Stimulated activated effector memory CD8-positive, alpha-beta T cell treated with anti-CD3 and anti-CD28 coated beads, Interleukin-12 subunit alpha, Interleukin-12 subunit beta, amount 100 ng/mL, for 72 hours (primary cell): Measurements from ENCODE around the gene RELA.
"Not testable (repeated sequence)": the region's sequence is repeated elsewhere in the genome, so short reads cannot be mapped to it uniquely, and the experiment has no call there.

Experiments used
- ATAC-seq: fragments of 150-1000 bp; cut with Tn5 transposase; 2 replicates; pipeline ENCODE4 v1.10.0; 2021
- DNase-seq, 2 donors: peaks; one replicate each; pipeline ENCODE4 v3.0.0; 2021 to 2022; ENCODE audit warnings: low spot score in 2 of 2
- H3K27ac Mint-ChIP-seq: one replicate; pipeline ENCODE4 v1.8.0; 2022; ENCODE audit warnings: mild to moderate bottlenecking, mixed read lengths
- H3K36me3 Mint-ChIP-seq: one replicate; pipeline ENCODE4 v1.8.0; 2022; ENCODE audit warnings: mild to moderate bottlenecking, mixed read lengths
- H3K4me1 Mint-ChIP-seq: one replicate; pipeline ENCODE4 v1.8.0; 2022; ENCODE audit warnings: mixed read lengths
- H3K4me3 Mint-ChIP-seq: one replicate; pipeline ENCODE4 v1.8.0; 2022; ENCODE audit warnings: mild to moderate bottlenecking, mixed read lengths
- H3K9me3 Mint-ChIP-seq: one replicate; pipeline ENCODE4 v1.8.0; 2022; ENCODE audit warnings: mixed read lengths

The RELA gene

DNA sequence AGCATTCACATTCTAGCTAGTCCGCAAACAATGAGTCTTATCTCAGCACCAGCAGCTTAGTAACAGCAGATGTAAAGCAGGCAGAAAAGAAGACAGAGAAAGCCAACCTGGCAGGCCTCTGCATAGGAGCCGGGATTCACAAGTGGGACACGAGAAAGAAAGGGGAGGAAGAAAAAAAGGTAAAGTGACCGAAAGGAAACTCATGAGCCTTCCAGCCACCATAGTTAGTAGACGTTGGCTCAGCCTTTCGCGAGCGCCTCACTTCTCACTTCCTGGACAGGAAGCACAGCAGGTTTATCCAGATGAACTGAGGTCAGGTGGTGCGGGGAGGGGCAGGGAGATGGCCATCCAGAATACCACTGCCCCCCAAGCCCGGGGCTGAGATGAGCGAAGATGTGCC, 29.7 kb upstream of the RELA start:
- no peak for ATAC-seq
- Mint-ChIP-seq H3K4me3 (no peak overlapping the region), H3K4me1 (no peaks in the 10 kb centered on the region), H3K9me3 (no peaks in the 10 kb centered on the region), H3K27ac (no peak overlapping the region), H3K36me3 (no peaks in the 10 kb centered on the region)
- no peak for DNase-seq

DNA sequence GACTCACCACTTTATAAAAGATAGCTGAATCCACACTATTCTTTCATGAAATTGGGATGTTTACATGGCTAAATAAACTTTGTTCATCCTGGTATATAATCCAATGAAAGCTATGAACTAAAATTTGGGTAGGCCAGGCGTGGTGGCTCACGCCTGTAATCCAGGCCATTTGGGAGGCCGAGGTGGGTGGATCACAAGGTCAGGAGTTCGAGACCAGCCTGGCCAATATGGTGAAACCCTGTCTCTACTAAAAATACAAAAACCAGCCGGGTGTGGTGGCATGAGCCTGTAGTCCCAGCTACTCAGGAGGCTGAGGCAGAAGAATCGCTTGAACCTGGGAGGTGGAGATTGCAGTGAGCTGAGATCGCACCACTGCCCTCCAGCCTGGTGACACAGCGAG, 29.1 kb upstream of the RELA start:
- ATAC-seq, H3K36me3 Mint-ChIP-seq, DNase-seq, H3K4me1 Mint-ChIP-seq, H3K9me3 Mint-ChIP-seq, H3K27ac Mint-ChIP-seq, H3K4me3 Mint-ChIP-seq: not testable (repeated sequence)

DNA sequence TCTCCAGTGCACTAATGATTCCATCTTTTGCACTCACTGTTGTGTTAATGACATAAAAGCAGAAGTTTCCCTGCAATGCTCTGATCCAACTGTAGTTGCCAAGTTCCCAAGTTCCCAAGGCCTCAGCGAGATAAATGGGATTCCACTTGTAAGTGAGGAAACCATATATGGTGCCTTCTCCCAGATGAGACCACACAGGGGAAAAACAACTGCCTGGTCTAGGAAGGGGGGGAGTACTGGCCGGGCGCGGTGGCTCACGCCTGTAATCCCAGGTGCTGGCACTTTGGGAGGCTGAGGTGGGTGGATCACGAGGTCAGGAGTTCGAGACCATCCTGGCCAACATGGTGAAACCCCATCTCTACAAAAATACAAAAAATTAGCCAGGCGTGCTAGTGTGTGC, 23.3 kb upstream of the RELA start:
- DNase-seq (no peak), ATAC-seq (no peak)
- no peak overlapping the region for H3K27ac Mint-ChIP-seq
- H3K4me3 Mint-ChIP-seq, result no peak overlapping the region
- no peaks in the 10 kb centered on the region for H3K4me1 Mint-ChIP-seq
- H3K36me3 Mint-ChIP-seq, result no peaks in the 10 kb centered on the region
- H3K9me3 Mint-ChIP-seq, result no peaks in the 10 kb centered on the region

DNA sequence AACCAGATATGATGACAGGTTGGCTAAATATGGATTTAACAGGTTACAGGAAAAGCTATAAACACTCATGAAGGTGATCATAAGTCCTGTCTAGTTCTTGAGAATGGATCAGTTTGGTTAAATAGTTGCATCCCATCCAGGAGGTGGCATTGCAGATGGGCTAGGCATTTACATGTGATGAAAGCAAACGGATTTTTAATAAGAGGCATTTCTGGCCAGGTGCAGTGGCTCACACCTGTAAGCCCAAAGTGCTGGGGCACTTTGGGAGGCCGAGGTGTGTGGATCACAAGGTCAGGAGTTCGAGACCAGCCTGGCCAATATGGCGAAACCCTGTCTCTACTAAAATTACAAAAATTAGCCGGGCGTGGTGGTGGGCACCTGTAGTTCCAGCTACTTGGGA, 20.8 kb upstream of the RELA start:
- H3K4me3 Mint-ChIP-seq, DNase-seq, ATAC-seq, H3K27ac Mint-ChIP-seq, H3K36me3 Mint-ChIP-seq, H3K4me1 Mint-ChIP-seq, H3K9me3 Mint-ChIP-seq: not testable (repeated sequence)

GRCh38 chr11:65680192-65680743, 17.6 kb upstream of the RELA start:
- Mint-ChIP-seq H3K4me1 (no peaks in the 10 kb centered on the region), H3K4me3 (no peak overlapping the region)

DNA sequence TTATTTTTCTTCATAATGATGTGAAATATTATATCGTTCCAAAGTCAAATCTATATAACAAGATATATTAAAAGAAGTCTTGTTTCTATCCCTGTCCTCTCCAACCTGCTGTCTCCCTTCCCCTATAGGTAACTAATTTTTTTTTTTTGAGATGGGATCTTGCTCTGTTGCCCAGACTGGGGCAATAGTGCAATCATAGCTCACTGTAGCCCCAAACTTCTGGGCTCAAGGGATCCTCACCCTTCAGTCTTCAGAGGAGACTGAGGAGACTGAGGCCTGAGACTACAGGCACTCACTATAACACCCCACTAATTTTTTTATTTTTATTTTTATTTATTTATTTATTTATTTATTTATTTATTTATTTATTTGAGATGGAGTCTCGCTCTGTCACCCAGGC, 10.3 kb upstream of the RELA start:
- H3K4me3 Mint-ChIP-seq, result no peak overlapping the region
- H3K27ac Mint-ChIP-seq, result no peak overlapping the region
- DNase-seq, result no peak
- no peaks in the 10 kb centered on the region for H3K9me3 Mint-ChIP-seq
- H3K36me3 Mint-ChIP-seq, result no peaks in the 10 kb centered on the region
- ATAC-seq, result no peak
- no peaks in the 10 kb centered on the region for H3K4me1 Mint-ChIP-seq

More at GRCh38 chr11:65680192-65680743, 17.6 kb upstream of the RELA start:
- ATAC-seq (no peak), DNase-seq (no peak)
- Mint-ChIP-seq H3K36me3 (no peaks in the 10 kb centered on the region), H3K9me3 (no peaks in the 10 kb centered on the region), H3K27ac (no peak overlapping the region)

DNA sequence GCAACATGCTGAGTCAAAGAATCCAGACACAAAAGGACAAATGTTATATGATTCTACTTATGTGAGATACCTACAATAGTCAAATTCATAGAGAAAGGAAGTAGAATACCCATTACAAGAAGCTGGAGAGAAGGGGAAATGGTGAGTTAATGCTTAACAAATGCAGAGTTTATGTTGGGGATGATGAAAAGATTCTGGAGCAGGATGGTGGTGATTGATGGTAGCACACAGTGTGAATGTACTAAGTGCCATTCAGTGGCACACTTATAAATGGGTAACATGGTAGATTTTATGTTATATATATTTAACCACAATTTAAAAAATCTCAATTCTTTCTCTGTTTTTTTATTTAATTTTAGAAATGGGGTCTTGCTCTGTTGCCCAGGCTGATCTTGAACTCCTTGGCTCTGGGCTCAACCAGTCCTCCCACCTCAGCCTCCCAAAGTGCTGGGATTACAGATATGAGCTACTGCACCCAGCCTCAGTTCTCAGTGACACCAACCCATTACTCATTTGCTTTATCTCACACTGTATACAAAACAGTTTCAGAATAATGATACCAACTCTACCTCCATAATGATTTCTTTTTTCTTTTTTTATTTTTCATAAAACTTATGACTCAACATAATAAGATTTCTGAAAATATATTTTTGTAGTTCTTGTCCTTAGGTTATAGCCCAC, 9.6 kb upstream of the RELA start:
- Mint-ChIP-seq H3K4me1 (no peaks in the 10 kb centered on the region), H3K4me3 (no peak overlapping the region), H3K36me3 (no peaks in the 10 kb centered on the region), H3K27ac (no peak overlapping the region), H3K9me3 (no peaks in the 10 kb centered on the region)
- DNase-seq (no peak), ATAC-seq (peak; percentile 73)

DNA sequence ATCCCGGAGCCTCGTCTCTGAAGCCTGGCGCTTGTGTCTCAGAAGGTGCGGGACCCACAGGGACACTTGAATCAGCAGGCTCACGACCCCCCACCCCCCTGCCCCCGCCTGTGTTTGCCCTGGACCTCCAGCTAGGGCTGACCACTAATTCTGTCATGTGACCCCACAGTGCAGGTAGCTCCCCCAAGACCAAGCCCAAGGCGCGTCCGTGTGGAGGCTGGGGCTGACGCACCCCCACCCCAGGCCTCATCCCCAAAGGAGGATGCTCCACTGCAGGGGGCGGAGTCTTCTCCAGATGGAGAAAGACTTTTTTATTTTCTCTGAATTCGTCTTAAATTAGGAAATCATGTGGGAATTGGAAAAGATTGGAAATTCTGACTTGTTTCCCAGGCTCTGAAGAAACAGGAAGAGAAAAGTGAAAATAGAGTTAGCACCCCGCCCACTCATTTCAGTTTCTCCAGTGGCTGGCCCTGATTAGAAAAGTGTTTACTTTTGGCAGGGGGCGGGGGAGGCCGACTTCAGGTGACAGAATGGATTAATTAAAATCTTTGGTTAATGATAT, 1.0 kb upstream of the RELA start:
- Mint-ChIP-seq H3K4me1 (peaks cover 26% of the 10 kb centered on the region), H3K9me3 (no peaks in the 10 kb centered on the region), H3K36me3 (peaks cover 46% of the 10 kb centered on the region), H3K4me3 (peak overlapping the region; percentile 83), H3K27ac (peak overlapping the region; percentile 88)
- peak; percentile 17 for ATAC-seq
- peak in 1 of 2 donors; percentile 76 for DNase-seq

GRCh38 chr11:65662247-65662798, 393 bp downstream of the RELA start:
- peaks cover 60% of the 10 kb centered on the region for H3K36me3 Mint-ChIP-seq
- peak overlapping the region; percentile 83 for H3K4me3 Mint-ChIP-seq
- DNase-seq (no peak), ATAC-seq (peak; percentile 39)
- H3K27ac Mint-ChIP-seq, result peak overlapping the region; percentile 87
- H3K9me3 Mint-ChIP-seq, result no peaks in the 10 kb centered on the region
- H3K4me1 Mint-ChIP-seq, result peaks cover 34% of the 10 kb centered on the region

GRCh38 chr11:65661599-65662246, 993 bp downstream of the RELA start:
- no peak for ATAC-seq
- Mint-ChIP-seq H3K4me3 (peak overlapping the region; percentile 83), H3K27ac (peak overlapping the region; percentile 87), H3K36me3 (peaks cover 66% of the 10 kb centered on the region), H3K4me1 (peaks cover 40% of the 10 kb centered on the region), H3K9me3 (no peaks in the 10 kb centered on the region)
- peak in 1 of 2 donors; percentile 49 for DNase-seq

GRCh38 chr11:65660908-65661307, 1.8 kb downstream of the RELA start:
- peaks cover 48% of the 10 kb centered on the region for H3K4me1 Mint-ChIP-seq
- H3K9me3 Mint-ChIP-seq, DNase-seq, ATAC-seq: not testable (repeated sequence)
- H3K36me3 Mint-ChIP-seq, result peaks cover 74% of the 10 kb centered on the region
- peak overlapping the region; percentile 87 for H3K27ac Mint-ChIP-seq
- H3K4me3 Mint-ChIP-seq, result peak overlapping the region; percentile 83

DNA sequence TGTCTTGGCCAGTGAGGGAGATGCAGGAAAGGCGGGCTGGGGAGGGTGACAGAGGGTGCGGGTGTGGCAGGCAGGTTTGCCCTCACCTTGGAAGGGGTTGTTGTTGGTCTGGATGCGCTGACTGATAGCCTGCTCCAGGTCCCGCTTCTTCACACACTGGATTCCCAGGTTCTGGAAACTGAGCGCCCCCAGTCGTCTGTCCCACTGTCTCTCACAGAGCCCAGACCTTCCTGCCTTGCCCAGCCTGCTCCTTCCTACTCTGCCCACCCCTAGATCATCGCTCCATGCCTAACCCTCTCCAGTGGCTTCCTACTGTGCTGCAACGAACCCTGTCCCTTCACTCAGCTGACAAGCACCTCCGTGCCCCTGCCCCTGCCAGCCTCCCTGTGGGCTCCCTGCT, 2.7 kb downstream of the RELA start:
- peak overlapping the region; percentile 74 for H3K27ac Mint-ChIP-seq
- peaks cover 57% of the 10 kb centered on the region for H3K4me1 Mint-ChIP-seq
- peaks cover 83% of the 10 kb centered on the region for H3K36me3 Mint-ChIP-seq
- ATAC-seq (no peak), DNase-seq (no peak)
- peak overlapping the region; percentile 41 for H3K4me3 Mint-ChIP-seq
- H3K9me3 Mint-ChIP-seq, result no peaks in the 10 kb centered on the region

DNA sequence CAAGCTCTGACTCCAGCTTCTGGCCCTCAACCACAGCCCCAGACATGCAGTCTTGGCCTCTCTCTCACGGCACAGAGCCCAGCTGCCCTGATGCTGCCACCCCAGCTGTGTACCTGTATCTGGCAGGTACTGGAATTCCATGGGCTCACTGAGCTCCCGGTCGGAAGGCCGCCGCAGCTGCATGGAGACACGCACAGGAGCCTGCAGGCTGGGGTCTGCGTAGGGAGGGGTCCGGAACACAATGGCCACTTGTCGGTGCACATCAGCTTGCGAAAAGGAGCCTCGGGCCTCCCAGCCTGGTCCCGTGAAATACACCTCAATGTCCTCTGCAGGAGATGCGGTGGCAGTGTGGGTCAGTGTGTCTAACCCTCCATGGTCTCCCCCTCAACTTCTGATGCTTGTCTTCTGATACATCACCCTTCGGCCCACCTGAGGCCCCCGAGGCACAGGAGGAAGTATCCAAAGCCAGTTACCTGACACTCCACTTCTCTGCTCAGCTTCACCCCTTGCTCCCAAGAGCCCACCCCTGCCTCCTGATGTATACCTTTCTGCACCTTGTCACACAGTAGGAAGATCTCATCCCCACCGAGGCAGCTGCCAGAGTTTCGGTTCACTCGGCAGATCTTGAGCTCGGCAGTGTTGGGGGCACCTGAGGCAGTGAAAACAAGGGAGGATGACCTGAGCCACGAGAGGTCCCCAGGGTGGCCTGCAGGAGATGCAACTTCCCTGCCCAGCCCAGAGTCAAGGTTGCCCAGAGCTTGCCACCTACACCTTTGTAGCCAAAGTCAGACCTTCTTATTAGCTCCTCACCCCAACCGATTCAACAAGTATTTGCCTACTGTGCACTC, 4.3 kb downstream of the RELA start:
- peaks cover 94% of the 10 kb centered on the region for H3K36me3 Mint-ChIP-seq
- no peaks in the 10 kb centered on the region for H3K9me3 Mint-ChIP-seq
- H3K27ac Mint-ChIP-seq, result peak overlapping the region; percentile 74
- peak overlapping the region; percentile 41 for H3K4me3 Mint-ChIP-seq
- ATAC-seq, result no peak
- H3K4me1 Mint-ChIP-seq, result peaks cover 64% of the 10 kb centered on the region
- peak in 1 of 2 donors; percentile 49 for DNase-seq

DNA sequence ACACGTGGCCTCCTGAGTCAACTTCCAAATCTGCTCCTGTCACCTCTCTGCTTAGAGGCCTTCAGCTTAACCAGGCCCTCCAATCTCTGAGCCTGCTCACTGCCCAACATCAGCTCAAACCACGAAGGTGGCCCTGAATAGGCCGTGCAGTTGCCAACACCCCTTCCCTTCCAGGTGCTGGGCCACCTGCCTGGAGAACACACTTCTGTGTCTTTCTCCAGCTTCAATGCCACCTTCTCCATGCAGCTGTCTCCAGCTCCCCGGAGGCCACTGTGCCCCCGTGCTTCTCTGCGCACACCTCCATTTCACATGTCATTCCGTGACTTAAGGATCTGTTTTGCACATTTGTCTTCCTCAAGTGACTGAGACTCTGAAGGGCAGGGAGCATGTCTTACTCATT, 5.3 kb downstream of the RELA start:
- DNase-seq, result no peak
- H3K27ac Mint-ChIP-seq, result peak overlapping the region; percentile 92
- H3K9me3 Mint-ChIP-seq, result no peaks in the 10 kb centered on the region
- H3K4me1 Mint-ChIP-seq, result peaks cover 74% of the 10 kb centered on the region
- no peak for ATAC-seq
- peaks cover 99% of the 10 kb centered on the region for H3K36me3 Mint-ChIP-seq
- H3K4me3 Mint-ChIP-seq, result no peak overlapping the region
